Activated T-helper 1 cell treated with anti-CD3 and anti-CD28 coated beads, Interleukin-2, amount 50 U/mL, for 16 hours (primary cell): ENCODE data around the gene TAS2R40.
A peak's percentile ranks its signal among the peaks of the same experiment; 100 is the strongest.

Experiments
- DNase-seq, 2 donors: peaks; one replicate each; pipeline ENCODE4 v3.0.0-alpha.2; 2020; ENCODE audit warnings: low read depth in 1 of 2, low spot score in 1 of 2

The TAS2R40 gene

GRCh38 chr7:143222782-143223181 lies 945 bp downstream of the TAS2R40 start:
- no peak for DNase-seq

GRCh38 chr7:143223784-143224183 lies 1.9 kb downstream of the TAS2R40 start:
- no peak for DNase-seq

- no peak for DNase-seq
Observed at GRCh38 chr7:143225047-143225446, 3.2 kb downstream of the TAS2R40 start.

GRCh38 chr7:143227806-143228205 lies 6.0 kb downstream of the TAS2R40 start:
- DNase-seq = no peak

GRCh38 chr7:143229054-143229790 lies 7.4 kb downstream of the TAS2R40 start:
- DNase-seq = no peak

DNA sequence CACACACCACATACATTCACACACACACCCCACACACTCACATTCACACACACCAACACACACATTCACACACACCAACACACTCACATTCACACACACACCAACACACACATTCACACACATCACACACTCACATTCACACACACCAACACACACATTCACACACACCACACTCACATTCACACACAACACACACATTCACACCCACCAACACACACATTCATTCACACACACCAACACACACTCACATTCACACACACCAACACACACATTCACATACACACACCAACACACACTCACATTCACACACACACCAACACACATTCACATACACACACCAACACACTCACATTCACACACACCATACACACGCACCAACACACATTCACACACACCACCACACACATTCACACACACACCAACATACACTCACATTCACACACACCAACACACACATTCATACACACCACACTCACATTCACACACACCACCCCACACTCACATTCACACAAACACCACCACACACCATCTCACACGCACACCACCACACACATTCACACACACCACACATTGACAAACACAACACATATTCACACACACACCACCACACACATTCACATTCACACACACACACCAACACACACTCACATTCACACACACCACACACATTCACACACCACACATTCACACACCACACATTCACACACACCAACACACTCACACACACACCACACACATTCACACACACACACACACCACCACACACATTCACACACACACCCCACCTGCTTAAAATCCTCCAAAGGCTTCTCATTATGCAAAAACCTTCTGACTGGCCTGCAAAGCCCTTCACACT lies 9.0 kb downstream of the TAS2R40 start:
- DNase-seq = no peak

DNA sequence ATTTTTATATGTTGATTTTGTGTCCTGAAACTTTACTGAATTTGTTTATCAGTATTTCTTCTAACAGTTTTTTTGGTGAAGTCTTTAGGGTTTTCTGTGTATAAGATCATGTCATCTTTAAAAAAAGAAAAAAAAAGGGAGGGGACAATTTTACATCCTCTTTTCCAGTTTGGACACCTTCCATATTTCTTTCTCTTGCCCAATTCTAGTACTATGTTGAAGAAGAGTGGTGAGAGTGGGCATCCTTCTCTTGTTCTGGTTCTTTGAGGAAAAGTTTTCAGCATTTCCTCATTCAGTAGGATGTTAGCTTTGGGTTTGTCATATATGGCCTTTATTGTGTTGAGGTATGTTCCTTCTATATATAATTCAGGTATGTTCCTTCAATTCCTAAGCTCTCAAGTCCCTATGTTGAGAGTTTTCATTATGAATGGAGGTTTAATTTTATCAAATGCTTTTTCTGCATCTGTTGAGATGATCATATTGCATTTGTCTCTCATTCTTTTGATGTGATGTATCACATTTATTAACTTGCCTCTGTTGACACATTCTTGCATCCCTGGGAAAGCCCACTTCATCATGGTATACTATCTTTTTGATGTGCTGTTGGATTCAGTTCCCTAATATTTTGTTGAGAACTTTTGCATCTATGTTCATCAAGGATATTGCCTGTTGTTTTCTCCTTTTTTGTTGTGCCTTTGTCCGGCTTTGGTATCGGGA lies 12.1 kb downstream of the TAS2R40 start:
- DNase-seq = no peak

DNA sequence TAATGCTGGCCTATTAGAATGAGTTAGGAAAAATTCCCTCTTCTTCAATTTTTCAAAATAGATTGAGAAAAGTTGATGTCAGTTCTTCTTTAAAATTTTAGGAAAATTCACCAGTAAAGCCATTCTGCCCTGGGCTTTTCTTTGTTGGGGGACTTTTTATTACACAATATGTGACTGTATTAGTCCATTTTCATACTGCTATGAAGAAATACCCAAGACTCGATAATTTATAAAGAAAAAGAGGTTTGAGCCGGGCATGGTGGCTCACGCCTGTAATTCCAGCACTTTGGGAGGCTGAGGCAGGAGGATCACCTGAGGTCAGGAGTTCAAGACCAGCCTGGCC lies 12.7 kb downstream of the TAS2R40 start:
- no peak for DNase-seq

DNA sequence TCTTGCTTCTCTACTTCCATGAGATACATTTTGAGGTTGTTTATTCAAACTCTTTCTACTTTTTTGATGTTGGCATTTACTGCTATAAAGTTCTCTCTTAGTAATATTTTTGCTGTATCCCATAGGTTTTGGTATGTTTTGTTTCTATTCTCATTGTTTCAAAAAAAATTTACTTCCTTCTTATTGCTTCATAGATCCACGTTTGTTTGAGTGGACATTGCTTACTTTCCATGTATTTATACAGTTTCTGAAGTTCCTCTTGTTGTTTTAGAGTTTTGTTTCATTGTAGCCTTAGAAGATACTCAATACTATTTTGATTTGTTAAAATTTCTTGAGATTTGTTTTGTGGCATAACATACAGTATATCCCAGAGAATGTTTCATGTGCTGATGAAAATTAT lies 13.7 kb downstream of the TAS2R40 start:
- DNase-seq = no peak

- no peak for DNase-seq
Observed at GRCh38 chr7:143236408-143236990, 14.7 kb downstream of the TAS2R40 start.

- DNase-seq = no peak
Observed at GRCh38 chr7:143237366-143237765, 15.5 kb downstream of the TAS2R40 start.

GRCh38 chr7:143238289-143238980 lies 16.6 kb downstream of the TAS2R40 start:
- no peak for DNase-seq

GRCh38 chr7:143239813-143240212 lies 18.0 kb downstream of the TAS2R40 start:
- no peak for DNase-seq

GRCh38 chr7:143240291-143241168 lies 18.7 kb downstream of the TAS2R40 start:
- DNase-seq = peak; percentile 37 to 50

- DNase-seq = no peak
Observed at GRCh38 chr7:143242306-143242705, 20.5 kb downstream of the TAS2R40 start.

GRCh38 chr7:143243111-143243510 lies 21.3 kb downstream of the TAS2R40 start:
- no peak for DNase-seq

- no peak for DNase-seq
Observed at GRCh38 chr7:143243614-143244013, 21.8 kb downstream of the TAS2R40 start.

DNA sequence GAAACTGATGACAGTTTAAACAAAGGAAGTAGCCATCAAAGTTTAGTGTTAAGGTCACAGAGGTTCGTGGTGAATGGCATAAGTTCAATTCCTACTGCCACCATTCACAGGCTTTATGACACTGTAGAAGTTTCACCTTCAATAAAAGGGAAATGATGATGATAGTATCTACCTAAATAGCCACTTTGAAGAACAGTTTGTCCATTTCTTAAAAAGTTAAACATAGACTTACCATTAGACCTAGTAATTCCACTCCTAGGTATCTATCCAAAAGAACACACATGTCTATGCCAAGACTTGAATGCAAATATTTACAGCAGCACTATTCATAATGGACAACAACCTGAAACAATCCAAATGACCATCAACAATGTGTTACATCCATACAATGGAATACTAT lies 22.5 kb downstream of the TAS2R40 start:
- no peak for DNase-seq

GRCh38 chr7:143245123-143245522 lies 23.3 kb downstream of the TAS2R40 start:
- DNase-seq = no peak

GRCh38 chr7:143247372-143247771 lies 25.5 kb downstream of the TAS2R40 start:
- DNase-seq = no peak
